GM23248 (cell line): ENCODE measurements around the gene TNFRSF13B.

ENCODE experiments used
- EZH2 ChIP-seq: fragments of 200-600 bp; sonication (generic); IDR thresholded peaks from 2 replicates; pipeline ENCODE4 v1.6.1; 2018; ENCODE audit warnings: antibody characterized with exemption, mild to moderate bottlenecking; ENCODE audit not compliant: insufficient read depth, poor library complexity, severe bottlenecking
- EZH2phosphoT487 ChIP-seq: fragments of 200-600 bp; sonication (generic); IDR thresholded peaks from 2 replicates; pipeline ENCODE4 v1.6.1; 2018; ENCODE audit warnings: antibody characterized with exemption, moderate library complexity, mild to moderate bottlenecking, low read depth; ENCODE audit not compliant: insufficient read depth

GRCh38 chr17:16915752-16916556 is 56.0 kb downstream of the TNFRSF13B start:
- no peak for TF ChIP-seq EZH2phosphoT487
- TF ChIP-seq EZH2: no peak
